ENCODE data around the gene KAT7.

Gene KAT7

DNA sequence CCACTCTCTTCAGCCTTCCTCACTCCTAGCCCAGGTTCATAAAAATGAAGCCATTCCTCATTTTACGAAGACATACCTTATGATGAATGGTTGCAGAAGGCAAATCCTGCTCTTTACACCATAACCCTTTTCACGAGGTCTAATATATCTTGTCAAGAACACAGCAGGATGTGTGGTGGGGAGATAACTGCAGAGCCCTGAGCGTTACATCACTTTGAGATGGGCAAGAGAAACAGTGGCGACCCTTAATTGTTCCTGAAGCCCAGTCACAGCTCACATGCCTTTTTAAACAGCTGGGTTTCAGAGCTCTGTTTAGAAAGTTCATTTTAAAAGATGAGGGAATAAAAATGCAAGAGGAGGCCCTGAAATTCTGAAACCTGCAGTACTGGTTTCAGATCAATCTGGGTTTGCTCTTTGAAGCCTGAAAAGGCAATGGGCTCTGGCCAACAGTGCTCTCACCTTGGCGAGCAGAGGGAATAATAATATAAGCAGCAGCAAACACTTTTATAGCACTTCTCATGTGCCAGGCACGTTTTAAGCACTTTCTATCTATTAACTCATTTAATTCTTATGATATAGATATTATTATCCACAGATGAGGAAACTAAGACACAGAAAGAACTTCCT is 27.4 kb upstream of the KAT7 start:
- no peak for DNase-seq

DNA sequence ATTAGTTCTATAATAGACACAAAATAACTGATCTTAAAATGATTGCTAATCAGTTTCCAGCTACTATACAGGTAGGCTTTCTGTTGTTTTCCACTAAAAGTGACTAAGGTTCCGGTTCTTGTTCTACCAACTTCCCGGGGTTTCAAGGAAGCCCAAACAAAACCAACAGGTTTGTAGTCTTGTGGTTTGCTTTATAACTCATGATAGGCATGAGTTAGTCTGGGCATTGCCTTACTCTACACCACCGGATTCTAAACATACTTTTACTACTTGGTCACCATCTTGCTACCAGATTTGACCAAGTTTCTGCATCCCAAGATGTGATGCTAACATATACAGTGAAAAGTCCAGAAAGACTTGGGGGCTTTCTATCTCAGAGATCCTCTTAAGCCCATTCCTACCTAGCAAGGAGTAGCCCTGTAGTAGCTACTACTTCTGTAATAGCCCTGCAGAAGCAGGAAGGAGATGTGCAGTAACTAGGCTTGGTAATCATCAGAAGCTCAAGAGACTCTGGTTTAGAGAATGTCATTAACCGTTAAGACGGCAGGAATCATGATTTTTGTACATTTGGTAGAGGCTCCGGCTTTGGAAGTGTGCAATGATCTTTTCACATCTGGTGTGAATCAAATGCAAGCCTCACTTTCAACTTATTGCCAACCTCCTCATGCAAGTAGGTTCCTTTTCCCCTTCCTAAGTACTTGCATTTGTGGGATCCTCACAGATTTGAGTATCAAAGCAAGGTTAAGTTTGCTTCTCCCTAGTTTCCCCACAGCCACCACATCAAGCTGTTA is 26.1 kb upstream of the KAT7 start:
- no peak for DNase-seq

DNA sequence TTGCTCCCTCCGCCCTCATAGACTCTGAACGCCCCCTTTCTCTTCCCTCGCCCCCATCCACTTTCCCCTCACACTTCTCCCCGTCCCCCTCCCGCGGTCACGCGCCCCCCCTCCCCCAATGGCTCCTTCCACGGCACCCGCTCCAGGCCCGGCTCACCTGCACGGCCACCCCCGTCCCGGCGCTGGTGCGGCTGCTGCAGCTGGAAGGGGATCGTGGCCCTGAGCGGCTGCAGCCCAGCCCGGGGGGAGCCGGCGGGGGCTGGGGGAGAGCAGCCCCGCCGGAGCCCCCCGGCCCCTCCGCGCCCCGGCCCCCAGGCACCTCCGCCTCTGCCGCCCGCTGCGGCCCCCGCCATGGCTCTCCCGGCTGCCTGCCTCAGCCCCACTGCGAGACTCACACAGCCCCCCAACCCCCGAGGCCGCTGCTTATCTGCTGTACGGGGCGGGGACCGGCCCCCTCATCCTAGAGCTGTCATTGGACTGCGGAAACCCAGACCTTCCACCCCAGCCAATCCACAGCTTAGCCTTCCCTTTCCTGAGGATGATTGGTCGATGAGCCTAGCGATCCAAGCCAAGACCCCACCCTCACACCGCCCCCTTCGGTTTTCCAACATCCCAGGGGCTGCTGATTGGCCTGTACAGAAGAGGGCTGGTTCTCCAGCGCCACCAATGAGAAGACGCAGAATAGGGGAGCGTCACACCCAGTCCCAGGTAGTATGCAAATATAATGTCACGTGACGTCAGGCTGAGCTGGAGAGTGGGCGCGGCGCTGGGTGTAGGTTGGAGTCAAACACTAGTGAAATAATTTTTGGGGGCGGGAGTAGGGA is 24.5 kb upstream of the KAT7 start, which contains the start of gene FAM117A:
Gene FAM117A, minus strand, starts transcription at position 397 of the 824 bp plus-strand sequence. Its CDS starts 44 bp downstream, at position 353.
- DNase-seq = peak; percentile 98

DNA sequence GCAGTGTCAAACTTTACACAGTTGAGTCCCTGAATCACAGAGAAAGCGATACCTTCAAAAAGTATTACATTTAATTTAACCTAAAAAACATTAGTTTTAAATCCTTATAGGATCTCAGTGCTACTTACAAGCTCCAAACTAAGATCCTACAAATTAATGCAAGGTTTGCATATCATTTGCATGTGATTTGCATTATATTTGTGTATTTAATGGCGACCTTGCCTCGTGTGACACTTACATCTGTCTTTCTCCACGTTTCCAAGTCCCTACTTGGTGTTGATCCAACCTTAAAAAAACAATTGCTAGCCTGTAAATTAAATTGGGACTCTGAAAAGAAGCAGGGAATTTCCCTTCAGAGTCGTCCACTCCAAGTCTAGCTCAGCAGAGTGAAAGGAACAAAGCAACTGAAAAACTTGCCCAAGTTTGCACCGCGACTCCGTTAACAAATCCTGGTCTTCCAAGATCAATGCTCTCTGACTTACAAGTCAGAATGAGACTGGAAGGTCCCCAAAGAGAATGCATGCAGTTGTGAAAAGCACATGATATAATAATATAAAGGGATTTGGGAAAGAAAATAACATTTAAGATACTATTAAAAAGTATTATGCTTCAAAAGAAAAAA is 23.8 kb upstream of the KAT7 start:
- no peak for DNase-seq

DNA sequence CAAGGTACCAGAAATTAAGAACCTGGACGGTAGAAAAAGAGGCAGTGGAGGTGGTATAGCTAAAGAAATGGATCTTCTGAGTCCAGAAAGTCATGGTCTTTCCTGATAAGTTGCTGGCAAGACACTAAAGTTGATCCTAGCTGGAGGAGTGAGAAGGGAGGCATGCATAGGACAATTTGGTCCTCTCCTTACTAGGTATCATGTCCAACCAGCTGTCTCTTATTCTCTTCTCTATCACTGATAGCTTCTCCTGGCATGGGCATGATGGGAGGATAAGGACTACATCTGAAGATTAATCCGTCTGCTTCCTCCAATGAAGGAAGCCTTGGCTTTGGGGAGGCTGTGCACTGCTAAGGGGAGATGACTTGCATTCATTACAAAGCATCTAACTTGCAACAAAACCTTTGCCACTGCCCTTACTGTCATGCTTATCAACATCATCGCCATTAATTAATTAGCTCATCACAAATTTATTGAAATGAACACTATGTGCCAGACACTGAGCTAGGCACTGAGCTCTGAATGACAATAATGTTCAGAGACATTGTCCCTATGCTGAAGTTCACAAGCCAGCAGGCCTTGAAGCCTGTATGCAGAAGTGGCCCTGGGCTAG is 21.5 kb upstream of the KAT7 start:
- no peak for DNase-seq

DNA sequence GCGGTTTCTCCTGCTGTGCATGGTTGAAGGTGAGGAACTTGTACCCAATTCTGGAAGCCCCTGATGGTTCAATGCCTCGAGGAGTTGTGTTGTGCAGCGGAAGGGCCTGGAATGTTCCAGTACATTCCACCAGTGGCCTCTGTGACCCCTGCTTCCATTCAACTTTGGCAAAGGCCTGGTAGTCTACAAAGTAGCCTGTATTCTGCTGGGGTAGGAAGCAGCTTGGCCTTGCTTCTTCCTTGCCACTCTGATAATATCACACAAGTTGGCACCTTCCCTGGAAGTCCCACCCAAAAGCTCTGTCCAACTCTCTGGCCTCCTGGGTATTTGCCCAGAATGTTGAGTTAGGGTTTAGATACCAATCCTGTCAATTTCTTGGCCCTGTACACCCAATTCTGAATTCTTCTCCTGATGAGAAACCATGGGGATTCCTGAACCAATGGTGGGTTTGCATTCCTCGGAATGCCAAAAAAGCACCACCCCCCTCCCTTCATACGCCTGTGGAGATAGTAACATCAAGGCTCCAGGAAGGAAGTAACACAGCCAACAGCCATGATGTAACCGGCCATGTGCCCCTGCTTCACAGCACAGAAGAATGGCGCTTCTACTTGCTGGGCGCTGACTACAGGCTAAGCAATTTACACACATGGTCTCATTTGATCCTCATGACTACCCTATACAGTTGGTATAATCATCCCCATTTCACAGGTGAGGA is 12.8 kb upstream of the KAT7 start:
- DNase-seq = no peak

DNA sequence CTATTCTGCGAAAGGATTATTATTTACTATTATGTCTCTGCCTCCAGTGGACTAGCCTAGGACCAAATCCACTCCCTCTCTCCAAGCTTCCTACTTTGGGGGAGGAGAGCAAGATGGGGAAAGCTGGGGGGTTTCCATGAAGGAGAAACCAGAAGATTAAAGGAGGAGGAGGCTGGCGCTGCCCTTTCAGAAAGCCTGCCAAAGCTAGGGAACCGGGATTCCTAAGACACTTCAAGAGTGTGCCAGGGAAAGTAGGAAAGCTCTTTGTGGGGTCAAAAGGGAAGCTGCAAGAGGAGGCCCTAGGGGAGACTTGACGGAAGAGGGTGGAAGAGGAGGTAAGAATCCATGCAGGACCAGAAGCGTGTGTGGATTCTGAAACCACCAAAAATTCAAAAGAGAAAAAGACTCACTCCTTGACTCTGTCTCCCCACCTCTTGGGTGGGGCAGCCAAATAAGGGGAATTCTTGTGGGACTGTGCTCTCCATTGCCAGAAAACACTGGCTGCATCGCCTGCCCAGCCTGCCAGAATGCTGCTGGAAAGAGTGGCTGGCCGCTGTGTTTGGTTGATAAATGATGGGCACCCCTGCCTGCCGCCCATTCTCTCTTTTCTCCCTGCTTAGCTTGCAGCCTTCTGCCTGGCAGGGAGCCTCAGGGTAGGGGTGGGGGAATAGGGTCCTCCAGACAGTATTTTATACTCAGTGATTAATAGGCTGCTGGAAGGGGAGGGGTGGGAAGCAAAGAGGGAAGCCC is 11.8 kb upstream of the KAT7 start:
- no peak for DNase-seq

DNA sequence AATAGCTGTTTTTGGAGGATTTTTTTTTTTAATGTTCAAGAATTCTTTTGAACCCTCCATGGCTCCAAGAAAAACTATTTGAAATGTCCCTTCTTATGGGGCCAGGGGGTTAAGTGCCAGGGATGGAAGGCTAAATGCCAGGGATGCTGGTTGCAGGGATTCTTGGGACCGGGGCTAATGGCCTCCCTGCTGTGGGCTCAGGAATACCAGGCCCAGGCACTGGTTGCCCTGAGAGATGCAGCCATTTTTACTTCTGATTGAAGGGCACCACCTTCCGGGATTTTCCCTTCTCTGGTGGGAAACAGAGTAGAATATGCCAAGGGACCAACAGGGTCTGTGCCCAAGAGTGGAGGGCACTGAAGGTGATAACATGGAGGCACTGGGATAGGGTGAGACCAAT is 10.9 kb upstream of the KAT7 start:
- DNase-seq = no peak

DNA sequence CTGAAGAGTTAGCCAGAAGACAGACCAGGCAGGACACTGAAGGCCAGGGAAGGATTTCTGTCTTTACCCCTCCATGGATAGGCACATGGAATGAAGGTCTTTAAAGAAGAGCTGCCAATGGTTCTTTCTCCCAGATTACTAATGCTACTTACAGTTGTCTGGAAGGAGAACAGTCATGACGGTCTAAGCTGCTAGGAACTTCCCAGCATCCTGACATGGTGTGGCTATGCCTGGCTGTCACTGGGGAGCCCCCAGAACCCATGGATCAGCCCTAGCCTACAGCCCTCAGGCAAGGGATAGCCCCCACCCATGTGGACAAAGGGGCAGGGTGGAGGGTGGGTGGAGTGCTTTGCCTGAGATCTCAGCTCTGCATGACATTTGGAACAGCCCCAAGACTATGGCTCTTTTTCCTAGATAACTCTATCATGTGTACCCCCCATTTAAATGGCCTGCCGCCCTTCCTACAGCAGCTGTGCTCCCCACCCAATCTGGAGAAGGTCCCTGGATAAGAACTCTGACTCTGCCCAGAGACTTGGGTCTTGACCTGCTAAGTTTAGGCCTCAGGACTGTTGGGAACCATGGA is 9.2 kb upstream of the KAT7 start:
- DNase-seq = no peak

DNA sequence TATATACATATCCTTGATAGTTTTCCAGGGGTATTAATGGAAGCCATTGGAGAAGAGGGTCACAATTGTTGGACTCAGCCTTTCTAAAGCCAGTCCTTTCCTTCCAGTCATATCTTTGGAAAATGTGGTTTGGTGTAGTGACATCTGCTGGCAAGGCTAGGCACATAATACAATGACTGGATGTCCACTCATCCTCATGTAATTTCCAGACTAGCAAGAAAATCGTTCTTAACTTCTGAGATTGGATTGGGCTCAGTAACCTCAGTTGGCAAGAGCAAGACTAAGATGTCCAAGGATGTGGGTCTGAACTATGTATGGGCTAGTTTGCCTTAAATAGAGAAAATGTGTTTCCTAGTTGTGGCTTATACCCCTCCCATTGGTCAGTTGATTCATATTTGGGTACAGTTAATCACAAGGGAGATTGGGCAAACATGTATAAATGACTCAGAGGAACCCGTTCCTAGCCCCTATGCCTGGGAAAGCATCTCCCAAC is 8.7 kb upstream of the KAT7 start:
- peak; percentile 50 for DNase-seq

DNA sequence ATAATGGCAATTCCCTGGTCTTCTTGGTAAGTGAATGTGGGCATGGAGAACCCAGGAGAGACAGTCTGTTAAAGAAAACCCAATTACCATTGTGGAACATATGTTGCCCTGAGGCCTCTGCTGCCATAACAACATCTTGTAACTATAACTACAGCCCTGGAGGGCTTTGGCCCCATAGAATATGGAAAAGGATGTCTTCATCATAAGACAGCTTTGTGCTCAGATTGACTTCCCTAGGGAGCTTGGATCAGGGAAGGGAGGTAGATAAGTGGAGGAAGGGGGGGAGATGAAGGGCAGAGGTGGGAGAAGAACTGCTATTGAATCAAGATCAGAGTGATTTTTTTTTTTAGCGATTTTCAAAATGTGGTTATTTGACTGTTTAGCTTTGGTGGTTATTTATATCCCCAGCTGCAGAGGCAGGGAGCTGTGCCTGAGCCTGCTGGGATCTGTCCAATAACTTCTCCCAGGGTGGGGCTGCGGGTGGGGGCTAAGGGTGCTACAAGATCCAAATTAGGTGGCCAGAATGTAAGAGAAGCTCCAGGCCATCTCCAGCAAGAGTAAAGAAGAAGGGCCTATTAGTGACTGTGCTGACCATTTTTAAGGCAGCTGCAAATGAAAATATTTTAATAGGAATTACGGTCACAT is 5.3 kb upstream of the KAT7 start:
- peak; percentile 25 for DNase-seq

DNA sequence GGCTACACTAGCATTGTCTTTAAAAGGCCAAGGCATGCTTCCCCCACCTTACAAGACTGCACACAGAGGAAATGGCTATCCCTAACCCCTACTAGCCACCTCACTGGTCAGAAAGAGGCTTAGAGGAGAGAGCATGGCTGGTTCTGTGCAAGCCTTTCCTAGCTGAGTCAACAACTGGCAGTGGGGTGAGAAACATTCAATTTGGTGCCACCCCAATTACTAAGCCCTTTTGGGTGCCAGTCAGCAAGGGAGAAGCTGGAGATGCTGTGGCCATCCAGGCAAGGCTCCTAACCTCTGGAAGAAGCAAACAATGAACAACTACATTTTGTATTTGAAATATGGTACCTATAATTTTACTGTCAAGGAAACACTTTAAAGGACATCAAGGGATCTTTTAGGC is 4.7 kb upstream of the KAT7 start:
- DNase-seq = no peak

DNA sequence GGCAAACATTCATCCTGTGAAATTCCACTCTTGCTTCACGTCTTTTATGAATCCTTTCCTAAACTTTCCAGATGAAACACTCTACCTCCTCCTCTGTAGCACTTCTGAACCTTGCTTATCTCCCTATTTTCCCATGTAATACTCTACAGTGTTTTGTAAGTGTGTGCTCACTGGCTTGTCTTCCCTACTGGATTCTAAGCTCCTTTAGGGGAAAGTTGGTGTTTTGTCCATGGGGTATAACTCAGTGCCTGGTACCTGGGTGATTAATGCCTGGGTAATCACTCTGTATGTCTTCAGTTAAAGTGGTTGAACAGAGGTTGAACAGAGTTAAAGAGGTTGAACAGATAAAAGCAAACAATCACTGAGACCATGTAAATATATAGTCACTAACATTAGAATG is 3.8 kb upstream of the KAT7 start:
- no peak for DNase-seq

DNA sequence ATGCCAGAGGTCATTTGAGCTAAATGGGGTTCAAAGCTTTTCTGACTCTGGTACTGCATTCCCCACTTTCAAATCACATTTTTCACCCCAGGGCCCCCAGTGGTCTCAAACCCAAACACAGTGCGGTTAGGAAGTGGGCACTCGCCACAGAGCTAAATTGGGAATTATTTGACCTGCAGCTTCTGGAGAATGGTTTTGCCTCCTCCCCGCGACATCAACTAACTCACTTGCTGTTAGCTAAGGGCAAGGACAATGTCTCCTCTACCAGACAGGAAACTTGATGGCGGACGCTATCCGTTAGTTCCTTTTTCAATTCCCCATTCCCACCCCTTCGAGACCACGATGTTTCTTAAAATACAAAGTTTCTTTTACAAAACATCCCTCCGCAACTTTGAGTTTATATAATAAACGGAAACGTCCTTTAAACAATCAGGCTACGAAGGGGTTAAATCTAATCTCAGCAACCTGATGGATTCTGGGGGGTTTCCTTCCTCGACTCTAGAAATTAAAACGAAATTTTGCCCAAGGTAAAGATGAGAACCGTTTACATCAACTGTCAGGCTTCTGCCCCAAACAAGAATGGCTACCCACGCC is 500 bp upstream of the KAT7 start:
- DNase-seq = peak; percentile 47

DNA sequence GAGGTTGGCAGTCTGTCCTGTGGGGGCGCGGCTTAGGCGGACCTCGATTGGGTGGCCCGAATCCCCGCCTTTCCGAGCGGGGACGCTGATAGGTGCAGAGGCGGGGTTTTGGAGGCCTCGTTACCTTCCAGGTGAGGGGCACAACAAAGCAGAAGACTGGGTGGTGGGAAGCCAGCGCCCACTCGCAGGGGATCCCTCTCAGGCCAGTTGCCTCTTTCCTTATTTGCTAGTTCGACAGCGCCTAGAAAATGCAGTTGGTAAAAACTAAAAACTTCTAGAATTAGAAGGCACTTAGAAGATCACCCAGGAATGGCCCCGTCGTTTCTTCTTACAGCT is 730 bp downstream of the KAT7 start:
- DNase-seq = no peak

DNA sequence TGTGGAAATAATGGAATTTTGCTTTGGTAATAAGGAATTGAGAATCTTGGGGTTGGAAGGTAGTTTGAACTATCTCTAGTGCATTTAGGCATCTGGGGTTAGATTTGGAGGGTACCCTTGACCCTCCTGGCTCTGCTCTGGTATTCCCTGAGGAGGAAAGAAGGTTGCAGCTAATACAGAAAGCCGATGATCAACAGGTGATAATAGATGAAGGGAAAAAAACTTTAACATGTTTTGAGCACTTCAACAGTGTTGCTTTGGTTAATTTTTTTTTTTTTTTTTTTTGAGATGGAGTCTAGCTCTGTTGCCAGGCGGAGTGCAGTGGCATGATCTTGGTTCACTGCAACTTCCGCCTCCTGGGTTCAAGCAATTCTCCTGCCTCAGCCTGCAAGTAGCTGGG is 4.8 kb downstream of the KAT7 start:
- DNase-seq = no peak

DNA sequence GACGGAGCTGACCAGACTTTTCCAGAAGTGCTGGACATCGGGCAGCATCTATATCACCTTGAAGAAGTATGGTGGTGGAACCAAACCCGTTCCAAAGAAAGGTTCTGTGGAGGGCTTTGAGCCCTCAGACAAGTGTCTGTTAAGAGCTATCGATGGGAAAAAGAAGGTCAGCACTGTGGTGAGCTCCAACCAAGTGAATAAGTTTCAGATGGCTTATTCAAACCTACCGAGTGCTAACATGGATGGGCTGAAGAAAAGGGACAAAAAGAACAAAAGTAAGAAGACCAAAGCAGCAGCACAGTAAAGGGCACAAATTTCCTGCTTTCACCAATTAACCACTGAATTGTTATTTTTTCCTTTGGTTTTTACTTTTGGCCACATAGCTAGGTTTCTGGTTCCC is 6.9 kb downstream of the KAT7 start:
- no peak for DNase-seq

DNA sequence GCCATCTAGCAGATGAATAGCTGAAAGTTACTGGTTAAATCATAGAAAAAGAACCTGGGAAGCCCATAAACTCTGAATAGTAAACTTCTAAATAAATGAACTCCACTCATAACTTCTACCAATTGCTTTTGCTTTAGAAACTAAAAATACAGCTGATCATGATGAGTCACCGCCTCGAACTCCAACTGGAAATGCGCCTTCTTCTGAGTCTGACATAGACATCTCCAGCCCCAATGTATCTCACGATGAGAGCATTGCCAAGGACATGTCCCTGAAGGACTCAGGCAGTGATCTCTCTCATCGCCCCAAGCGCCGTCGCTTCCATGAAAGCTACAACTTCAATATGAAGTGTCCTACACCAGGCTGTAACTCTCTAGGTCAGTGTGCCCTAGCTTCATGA is 9.7 kb downstream of the KAT7 start:
- no peak for DNase-seq

DNA sequence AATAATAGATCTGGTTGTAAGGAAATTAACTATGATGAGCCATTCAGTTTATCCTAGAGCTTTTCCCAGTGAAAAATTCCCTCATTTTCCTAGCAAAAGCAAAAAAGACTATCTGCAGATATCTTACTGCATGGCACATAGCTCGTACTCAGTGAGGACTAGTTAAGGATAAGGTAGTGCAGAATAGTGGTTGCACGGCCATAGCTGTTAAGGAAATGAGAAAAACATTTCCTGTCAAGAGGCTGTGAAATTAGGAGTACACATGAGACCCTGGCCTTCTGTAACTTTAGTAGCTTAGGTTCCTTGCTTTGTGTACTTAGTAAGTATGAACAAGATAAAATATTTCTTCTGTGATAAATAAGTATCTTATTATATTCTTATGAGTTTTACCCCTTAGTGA is 10.3 kb downstream of the KAT7 start:
- no peak for DNase-seq

DNA sequence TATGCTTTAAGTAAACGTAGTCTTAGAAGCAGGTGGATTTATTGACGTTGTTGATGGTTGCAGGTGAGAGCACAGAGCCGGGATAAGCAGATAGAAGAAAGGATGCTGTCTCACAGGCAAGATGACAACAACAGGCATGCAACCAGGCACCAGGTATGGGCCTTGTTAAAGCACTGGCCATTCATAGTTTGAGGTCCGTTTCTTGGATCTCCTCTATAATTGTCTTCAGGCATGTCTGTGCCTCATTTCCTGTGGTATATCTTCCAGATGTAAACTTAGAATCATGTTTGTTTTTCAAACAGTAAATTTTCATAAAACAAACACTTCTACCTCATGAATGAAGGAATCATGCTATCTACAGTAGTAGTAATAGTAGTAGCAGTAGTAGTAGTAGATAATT is 20.6 kb downstream of the KAT7 start:
- no peak for DNase-seq
